Stimulated activated CD4-positive, alpha-beta T cell treated with anti-CD3 and anti-CD28 coated beads, Interleukin-4, amount 100 ng/mL, for 48 hours (primary cell): ENCODE data around the gene FLOT1.

ENCODE experiments used
- DNase-seq, 2 donors: peaks; one replicate each; pipeline ENCODE4 v3.0.0-alpha.2; 2020; ENCODE audit warnings: low read depth in 2 of 2

Gene FLOT1

GRCh38 chr6:30679765-30680535, 62.5 kb downstream of the FLOT1 start:
- DNase-seq, result no peak

GRCh38 chr6:30678964-30679726, 63.3 kb downstream of the FLOT1 start:
- DNase-seq, result peak; percentile 84 to 93
